IMR-90 (cell line): ENCODE measurements around the gene KCNJ4.

ENCODE experiments used
- BHLHE40 ChIP-seq: fragments of 150-350 bp; IDR thresholded peaks from 2 replicates; pipeline ENCODE4 v1.6.1; 2016; ENCODE audit warnings: mild to moderate bottlenecking, low read depth, low read length
- CEBPB ChIP-seq: IDR thresholded peaks from 2 replicates; pipeline ENCODE4 v1.6.1; 2012; ENCODE audit warnings: low read depth, low read length, improper control_type of control experiment
- CTCF ChIP-seq: conservative IDR thresholded peaks from 2 replicates; pipeline ENCODE4 v1.5.1; 2012; ENCODE audit warnings: mild to moderate bottlenecking, low read depth, low read length, improper control_type of control experiment
- ELK1 ChIP-seq: fragments of 150-350 bp; IDR thresholded peaks from 2 replicates; pipeline ENCODE4 v1.6.1; 2016; ENCODE audit warnings: low read depth, mild to moderate bottlenecking, low read length, moderate library complexity, borderline replicate concordance
- FOS ChIP-seq: fragments of 150-350 bp; IDR thresholded peaks from 2 replicates; pipeline ENCODE4 v1.6.1; 2016; ENCODE audit warnings: low read depth, low read length
- POLR2A ChIP-seq: IDR thresholded peaks from 2 replicates; pipeline ENCODE4 v1.6.1; 2012; ENCODE audit warnings: mild to moderate bottlenecking, low read depth, low read length
- RFX5 ChIP-seq: IDR thresholded peaks from 2 replicates; pipeline ENCODE4 v1.8.0; 2012; ENCODE audit warnings: low read depth, mild to moderate bottlenecking, low read length, moderate library complexity

GRCh38 chr22:38469306-38469781 is 14.3 kb upstream of the KCNJ4 start:
- no peak for TF ChIP-seq CTCF
- TF ChIP-seq FOS, result no peak
- TF ChIP-seq POLR2A, result no peak
- no peak for TF ChIP-seq BHLHE40
- TF ChIP-seq RFX5, result no peak
- no peak for TF ChIP-seq ELK1
- no peak for TF ChIP-seq CEBPB
